ENCODE data around the gene FAR1.

Gene FAR1

GRCh38 chr11:13761250-13761649, 92.8 kb downstream of the FAR1 start:
- ChIA-PET POLR2A (no interaction called here), CTCF (interaction anchor here (1.5 kb wide), 1 partner anchor 11 kb away, joined by 6 read pairs; no protein-coding TSS in a partner anchor)
- no peak for DNase-seq (ENCODE audit: extremely low spot score)
- TF ChIP-seq FOXM1 (IDR thresholded peaks at IDR 0.05; ENCODE audit: borderline replicate concordance) = no peak
- no peak for TF ChIP-seq FOXK2 (IDR thresholded peaks at IDR 0.05)
- no peak for TF ChIP-seq LEF1 (IDR thresholded peaks at IDR 0.05; ENCODE audit: borderline replicate concordance)
- no peak for TF ChIP-seq L3MBTL2 (conservative IDR thresholded peaks at IDR 0.05)
- no peak for TF ChIP-seq CTBP1 (IDR thresholded peaks at IDR 0.05; ENCODE audit: borderline replicate concordance)
- TF ChIP-seq ARNT (IDR thresholded peaks at IDR 0.05) = no peak
- TF ChIP-seq TARDBP (IDR thresholded peaks at IDR 0.05) = no peak
- TF ChIP-seq SP1 (IDR thresholded peaks at IDR 0.05) = no peak
- no peak for TF ChIP-seq ELF4 (IDR thresholded peaks at IDR 0.05)
- no peak for TF ChIP-seq ZNF384 (IDR thresholded peaks at IDR 0.05)

- POLR2A ChIA-PET = no interaction called here
- DNase-seq (ENCODE audit: extremely low spot score) = no peak
- TF ChIP-seq L3MBTL2 (conservative IDR thresholded peaks at IDR 0.05) (no peak), ELF4 (IDR thresholded peaks at IDR 0.05) (no peak), HDGF (IDR thresholded peaks at IDR 0.05; ENCODE audit: borderline replicate concordance) (no peak), CTBP1 (IDR thresholded peaks at IDR 0.05; ENCODE audit: borderline replicate concordance) (no peak), NFRKB (IDR thresholded peaks at IDR 0.05) (no peak), PKNOX1 (IDR thresholded peaks at IDR 0.05) (no peak), FOXK2 (IDR thresholded peaks at IDR 0.05) (no peak), LEF1 (IDR thresholded peaks at IDR 0.05; ENCODE audit: borderline replicate concordance) (no peak), BHLHE40 (IDR thresholded peaks at IDR 0.05; ENCODE audit: borderline replicate concordance) (no peak), FOXM1 (IDR thresholded peaks at IDR 0.05; ENCODE audit: borderline replicate concordance) (no peak), FOXA1 (IDR thresholded peaks at IDR 0.05) (no peak), SUZ12 (IDR thresholded peaks at IDR 0.05) (no peak), TARDBP (IDR thresholded peaks at IDR 0.05) (no peak), SP1 (IDR thresholded peaks at IDR 0.05) (no peak), ZNF384 (IDR thresholded peaks at IDR 0.05) (no peak), ARNT (IDR thresholded peaks at IDR 0.05) (no peak)
- CTCF ChIA-PET = no interaction called here
These were observed 93.2 kb downstream of the FAR1 start for GRCh38 chr11:13761716-13762115.

GRCh38 chr11:13762718-13763117, 94.2 kb downstream of the FAR1 start:
- ChIA-PET CTCF (no interaction called here), POLR2A (no interaction called here)
- no peak for DNase-seq (ENCODE audit: extremely low spot score)
- TF ChIP-seq CTBP1 (IDR thresholded peaks at IDR 0.05; ENCODE audit: borderline replicate concordance) (no peak), FOXK2 (IDR thresholded peaks at IDR 0.05) (no peak), SP1 (IDR thresholded peaks at IDR 0.05) (no peak), LEF1 (IDR thresholded peaks at IDR 0.05; ENCODE audit: borderline replicate concordance) (no peak), FOXA1 (IDR thresholded peaks at IDR 0.05) (no peak), PKNOX1 (IDR thresholded peaks at IDR 0.05) (no peak), BHLHE40 (IDR thresholded peaks at IDR 0.05; ENCODE audit: borderline replicate concordance) (no peak), NFRKB (IDR thresholded peaks at IDR 0.05) (no peak), HDGF (IDR thresholded peaks at IDR 0.05; ENCODE audit: borderline replicate concordance) (no peak), ELF4 (IDR thresholded peaks at IDR 0.05) (no peak), ARNT (IDR thresholded peaks at IDR 0.05) (no peak), FOXM1 (IDR thresholded peaks at IDR 0.05; ENCODE audit: borderline replicate concordance) (no peak), SUZ12 (IDR thresholded peaks at IDR 0.05) (no peak), L3MBTL2 (conservative IDR thresholded peaks at IDR 0.05) (no peak), TARDBP (IDR thresholded peaks at IDR 0.05) (no peak), ZNF384 (IDR thresholded peaks at IDR 0.05) (no peak)

GRCh38 chr11:13763341-13763740, 94.9 kb downstream of the FAR1 start:
- CTCF ChIA-PET = no interaction called here
- TF ChIP-seq TARDBP (IDR thresholded peaks at IDR 0.05) (no peak), FOXA1 (IDR thresholded peaks at IDR 0.05) (no peak), L3MBTL2 (conservative IDR thresholded peaks at IDR 0.05) (no peak)
- no peak for DNase-seq (ENCODE audit: extremely low spot score)
- POLR2A ChIA-PET = no interaction called here

- ChIA-PET POLR2A (no interaction called here), CTCF (interaction anchor here (0.6 kb wide), 1 partner anchor 186 kb away, joined by 3 read pairs; no protein-coding TSS in a partner anchor)
- DNase-seq (ENCODE audit: extremely low spot score) = no peak
- TF ChIP-seq PKNOX1 (IDR thresholded peaks at IDR 0.05) (no peak), FOXM1 (IDR thresholded peaks at IDR 0.05; ENCODE audit: borderline replicate concordance) (no peak), BHLHE40 (IDR thresholded peaks at IDR 0.05; ENCODE audit: borderline replicate concordance) (no peak), CTBP1 (IDR thresholded peaks at IDR 0.05; ENCODE audit: borderline replicate concordance) (no peak), ARNT (IDR thresholded peaks at IDR 0.05) (no peak), FOXK2 (IDR thresholded peaks at IDR 0.05) (no peak), NFRKB (IDR thresholded peaks at IDR 0.05) (no peak)
These were observed 97.4 kb downstream of the FAR1 start for GRCh38 chr11:13765886-13766285.

- no peak for TF ChIP-seq L3MBTL2 (conservative IDR thresholded peaks at IDR 0.05)
- no peak for TF ChIP-seq SUZ12 (IDR thresholded peaks at IDR 0.05)
- no peak for TF ChIP-seq FOXK2 (IDR thresholded peaks at IDR 0.05)
- TF ChIP-seq ARNT (IDR thresholded peaks at IDR 0.05) = no peak
- TF ChIP-seq SP1 (IDR thresholded peaks at IDR 0.05) = no peak
- TF ChIP-seq BHLHE40 (IDR thresholded peaks at IDR 0.05; ENCODE audit: borderline replicate concordance) = no peak
- TF ChIP-seq HDGF (IDR thresholded peaks at IDR 0.05; ENCODE audit: borderline replicate concordance) = no peak
- TF ChIP-seq TARDBP (IDR thresholded peaks at IDR 0.05) = no peak
- no peak for TF ChIP-seq PKNOX1 (IDR thresholded peaks at IDR 0.05)
- TF ChIP-seq CTBP1 (IDR thresholded peaks at IDR 0.05; ENCODE audit: borderline replicate concordance) = no peak
- TF ChIP-seq ELF4 (IDR thresholded peaks at IDR 0.05) = no peak
- TF ChIP-seq NFRKB (IDR thresholded peaks at IDR 0.05) = no peak
- TF ChIP-seq ZNF384 (IDR thresholded peaks at IDR 0.05) = no peak
- TF ChIP-seq FOXA1 (IDR thresholded peaks at IDR 0.05) = no peak
- TF ChIP-seq FOXM1 (IDR thresholded peaks at IDR 0.05; ENCODE audit: borderline replicate concordance) = no peak
- no peak for DNase-seq (ENCODE audit: extremely low spot score)
- ChIA-PET POLR2A (no interaction called here), CTCF (no interaction called here)
These were observed 99.0 kb downstream of the FAR1 start for GRCh38 chr11:13767471-13767870.

Data from HEK293T (cell line).